Panc1 (cell line): ENCODE data around the gene FAM163B.

ENCODE experiments used
- CTCF ChIP-seq: fragments of 450-650 bp; IDR thresholded peaks from 2 replicates; pipeline ENCODE4 v1.5.1; 2017; ENCODE audit warnings: mild to moderate bottlenecking
- POLR2AphosphoS5 ChIP-seq: IDR thresholded peaks from 2 replicates; pipeline ENCODE4 v1.6.1; 2012; ENCODE audit warnings: mild to moderate bottlenecking, low read depth, low read length, moderate library complexity
- REST ChIP-seq, 2 experiments: IDR thresholded peaks; 2 replicates each; pipeline ENCODE4 v1.6.1; 2011 to 2012; ENCODE audit warnings: low read depth in 2 of 2, control low read depth in 1 of 2, low read length in 1 of 2, mild to moderate bottlenecking in 1 of 2, moderate library complexity in 1 of 2; ENCODE audit not compliant: insufficient read depth in 1 of 2
- SIN3A ChIP-seq: IDR thresholded peaks from 2 replicates; pipeline ENCODE4 v1.6.1; 2012; ENCODE audit warnings: low read depth, mild to moderate bottlenecking, low read length, moderate library complexity, borderline replicate concordance; ENCODE audit not compliant: insufficient read depth

- TF ChIP-seq CTCF (no peak), POLR2AphosphoS5 (no peak), REST (IDR thresholded peaks at IDR 0.05; ENCODE audit: insufficient read depth in 1 of 2, low read depth in 2 of 2, low read length in 1 of 2) (no peak), SIN3A (no peak)
Measured at GRCh38 chr9:133639613-133640012, 30.4 kb upstream of the FAM163B start.
